Adrenal gland (tissue), 12 donors: ENCODE measurements around the gene ANKK1. TPM values are rescaled to one million over a fixed set of nuclear protein-coding genes. Genes with fewer than 3 reads are reported as not detected.

ENCODE experiments used
- DNase-seq, 7 donors: peaks; one replicate each; pipeline ENCODE4 v3.0.0-alpha.2; 2019 to 2020
- H3K27ac ChIP-seq, 5 donors: fragments of 200-600 bp; sonication (generic) in 4 of 5; 1 replicate in 3 of 5; 2 replicates in 2 of 5; pipeline versions ENCODE4 v1.5.1 to v1.8.0; 2016 to 2020; ENCODE audit warnings: mild to moderate bottlenecking in 1 of 5
- H3K27me3 ChIP-seq: fragments of 200-600 bp; 2 replicates; pipeline ENCODE4 v1.8.0; 2021
- H3K36me3 ChIP-seq, 2 donors: fragments of 200-600 bp; replicated peaks in 1 of 2; 1 replicate in 1 of 2; 2 replicates in 1 of 2; pipeline versions ENCODE4 v1.5.1 to v1.8.0; 2018 to 2022
- H3K4me1 ChIP-seq, 2 donors: fragments of 200-600 bp; replicated peaks in 1 of 2; 1 replicate in 1 of 2; 2 replicates in 1 of 2; pipeline versions ENCODE4 v1.5.1 to v1.8.0; 2018 to 2021
- H3K4me3 ChIP-seq, 4 donors: fragments of 200-600 bp; sonication (generic) in 3 of 4; one replicate each; pipeline ENCODE4 v1.5.1; 2016 to 2018
- H3K9me3 ChIP-seq, 3 donors: fragments of 200-600 bp; sonication (generic) in 1 of 3; replicated peaks in 1 of 3; 1 replicate in 2 of 3; 2 replicates in 1 of 3; pipeline versions ENCODE4 v1.5.1 to v1.8.0; 2016 to 2021
- CTCF ChIP-seq, 6 experiments: fragments of 450-650 bp in 4 of 6; fragments of 200-600 bp in 2 of 6; sonication (generic) in 1 of 6; IDR thresholded peaks; 1 replicate in 5 of 6; 2 replicates in 1 of 6; pipeline versions ENCODE4 v1.5.1 to v1.8.0; 2016 to 2021; ENCODE audit warnings: antibody characterized with exemption in 6 of 6, mild to moderate bottlenecking in 2 of 6, moderate library complexity in 1 of 6
- POLR2A ChIP-seq, 2 donors: fragments of 450-650 bp; IDR thresholded peaks; one replicate each; pipeline ENCODE4 v1.6.1; 2017; ENCODE audit warnings: antibody characterized with exemption in 2 of 2, mild to moderate bottlenecking in 2 of 2, moderate library complexity in 1 of 2
- WGBS, 4 donors: extraction: QIAGEN DNeasy Blood & Tissue Kit in 2 of 4; methylation state at CpG; one replicate each; pipeline versions ENCODE4 v1.1.5 to v1.1.7; 2013 to 2017; 5-methylcytosine and 5-hydroxymethylcytosine counted together
- intact Hi-C, 2 donors: fragments of 100-400 bp; cut with DNase I; formaldehyde crosslinking; loops; one replicate each; pipeline versions ENCODE4 v1.14.1 to v1.15.0; 2022 to 2023
- polyA plus RNA-seq, 3 donors: library from polyadenylated mRNA; stranded (reverse); fragments of 200-250 nt in 2 of 3; fragments of 350-450 nt in 1 of 3; fragmentation: Illumina TruSeq in 1 of 3; extraction: RNeasy Lipid Tissue Mini Kit (QIAGEN cat#74804) in 1 of 3; gene quantifications; one replicate each; pipeline ENCODE4 v1.2.3, GENCODE V29; 2013 to 2014
- total RNA-seq, 9 donors: library from RNA; depleted of rRNA in 4 of 9; stranded (reverse); fragments of >200 nt in 4 of 9; fragments of 120-200 nt in 1 of 9; fragmentation: NEBNext Ultra II Directional in 1 of 9; extraction: Animal tissue kit (Norgen Biotek cat#: 25700) in 1 of 9; gene quantifications; one replicate each; pipeline versions ENCODE4 v1.1.0 to v1.2.4, GENCODE V29; 2013 to 2023
- donor health status: healthy with polysubstance abuse.
- donor health status: Bipolar disorder and iron deficiency.
- donor health status: DM: yes; HTN: yes; CAD: no.
- donor health status: DM: no; HTN: no; CAD: no.
- donor health status: DM: no; HTN: no; CAD: no.
- donor health status: DM: yes; HTN: yes; CAD: no.

Gene ANKK1
- total and polyA plus RNA-seq, 12 donors: 0.05 to 3.5 (median 0.18) TPM; not detected in 1

- WGBS, 4 donors: 89 to 93% (median 91%) methylated on average over 3 to 4 of the region's 4 CpGs
- Histone ChIP-seq H3K9me3 (no peaks in the 10 kb centered on the region), H3K4me1 (peaks cover 0 to 5% of the 10 kb centered on the region in 2 donors), H3K27me3 (no peaks in the 10 kb centered on the region), H3K36me3 (no peaks in the 10 kb centered on the region), H3K4me3 (no peak overlapping the region), H3K27ac (no peak overlapping the region)
- intact Hi-C loops: no loop called here
- TF ChIP-seq CTCF (IDR thresholded peaks at IDR 0.05) (no peak), POLR2A (IDR thresholded peaks at IDR 0.05) (no peak)
- no peak for DNase-seq
Measured at GRCh38 chr11:113431746-113432145, 44.2 kb downstream of the ANKK1 start.

DNA sequence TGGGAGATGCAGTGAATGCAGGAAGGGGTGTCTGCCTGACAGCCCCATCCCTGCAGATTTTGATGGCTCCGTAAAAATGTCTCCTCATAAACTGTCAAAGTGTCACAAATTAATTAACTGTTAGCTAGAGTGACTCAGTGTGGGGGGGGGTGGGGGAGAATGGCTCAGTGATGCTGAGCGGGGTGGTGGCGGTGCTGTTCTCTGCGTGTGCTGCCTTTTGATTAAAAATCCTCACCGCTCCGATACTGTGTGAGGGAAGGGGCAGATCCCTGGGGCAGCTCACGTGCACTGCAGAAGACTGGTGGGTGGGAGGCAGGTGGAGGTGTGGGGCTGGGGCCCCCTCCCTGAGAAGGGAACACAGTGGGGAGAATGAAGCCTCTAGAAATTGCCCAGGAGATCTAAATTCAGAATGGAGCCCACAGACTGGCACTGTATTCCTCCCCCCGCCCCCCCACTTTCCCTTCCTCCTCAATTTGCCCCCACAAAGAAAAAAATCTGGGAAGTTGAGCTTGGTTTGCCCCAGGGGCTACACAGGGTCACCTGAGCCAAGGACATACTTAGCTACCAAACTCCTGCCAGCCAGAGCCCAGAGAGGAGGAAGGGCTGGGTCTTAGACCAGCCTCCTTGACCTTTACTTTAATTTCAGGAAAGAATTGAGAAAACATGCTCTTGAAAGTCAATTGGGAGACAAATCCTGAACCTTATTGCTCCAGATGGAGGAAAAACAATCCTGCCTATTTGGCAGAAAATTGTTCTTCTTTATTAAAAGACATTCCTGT is 47.8 kb downstream of the ANKK1 start:
- WGBS, 4 donors: 80 to 94% (median 90%) methylated on average over 6 to 8 of the region's 8 CpGs
- Histone ChIP-seq H3K27me3 (no peaks in the 10 kb centered on the region), H3K4me3 (no peak overlapping the region), H3K4me1 (peaks cover 0 to 5% of the 10 kb centered on the region in 2 donors), H3K36me3 (no peaks in the 10 kb centered on the region), H3K27ac (no peak overlapping the region), H3K9me3 (no peaks in the 10 kb centered on the region)
- no peak for DNase-seq
- intact Hi-C loops: no loop called here
- TF ChIP-seq CTCF (IDR thresholded peaks at IDR 0.05): no peak
- TF ChIP-seq POLR2A (IDR thresholded peaks at IDR 0.05): no peak

DNA sequence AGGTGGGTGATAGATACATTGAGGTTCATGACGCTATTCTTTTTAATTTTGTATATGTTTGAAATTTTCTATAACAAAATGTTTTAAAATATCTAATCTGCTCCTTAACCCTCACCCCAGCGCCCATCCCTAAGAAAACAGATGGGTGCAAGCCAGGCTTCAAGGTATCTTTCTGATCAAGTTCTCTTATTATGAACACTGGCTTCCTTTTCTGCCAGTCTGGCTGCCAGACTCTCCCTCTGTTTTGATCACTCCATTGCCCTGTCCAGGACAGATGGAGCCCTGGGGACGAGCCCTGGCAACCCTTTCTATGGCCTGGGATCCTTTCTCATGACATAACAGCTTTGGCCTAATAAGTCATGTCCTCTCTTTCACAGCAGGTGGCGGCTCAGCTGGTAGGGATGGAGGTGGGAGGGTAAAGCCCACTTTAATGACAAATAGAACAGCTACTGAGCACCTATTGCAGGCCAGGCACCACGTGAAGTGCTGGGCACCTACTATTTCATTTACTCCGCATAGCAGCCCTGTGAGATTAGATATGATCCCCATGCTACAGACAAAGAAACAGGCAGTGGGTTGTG is 49.2 kb downstream of the ANKK1 start:
- Histone ChIP-seq H3K36me3 (no peaks in the 10 kb centered on the region), H3K4me3 (no peak overlapping the region), H3K9me3 (no peaks in the 10 kb centered on the region), H3K4me1 (peaks cover 0 to 5% of the 10 kb centered on the region in 2 donors), H3K27me3 (no peaks in the 10 kb centered on the region), H3K27ac (no peak overlapping the region)
- WGBS, 4 donors: 73 to 79% (median 75%) methylated on average over 6 of the region's 6 CpGs
- intact Hi-C loops: no loop called here
- TF ChIP-seq POLR2A (IDR thresholded peaks at IDR 0.05) (no peak), CTCF (IDR thresholded peaks at IDR 0.05) (no peak)
- peak in 1 of 7 donors; percentile 61 for DNase-seq

- DNase-seq: no peak
- Histone ChIP-seq H3K27me3 (no peaks in the 10 kb centered on the region), H3K36me3 (no peaks in the 10 kb centered on the region), H3K27ac (no peak overlapping the region), H3K4me3 (no peak overlapping the region), H3K9me3 (no peaks in the 10 kb centered on the region), H3K4me1 (peaks cover 0 to 2% of the 10 kb centered on the region in 2 donors)
- WGBS, 4 donors: 77 to 88% (median 84%) methylated on average over 2 of the region's 2 CpGs
- TF ChIP-seq POLR2A (IDR thresholded peaks at IDR 0.05) (no peak), CTCF (IDR thresholded peaks at IDR 0.05) (no peak)
- intact Hi-C loops: no loop called here
Measured at GRCh38 chr11:113440816-113441215, 53.2 kb downstream of the ANKK1 start.
